Activated naive CD4-positive, alpha-beta T cell treated with anti-CD3 and anti-CD28 coated beads, Interleukin-2, amount 50 U/mL, for 72 hours (primary cell): ENCODE measurements around the gene SLIT3. TPM values are rescaled to one million over a fixed set of nuclear protein-coding genes. Genes with fewer than 3 reads are reported as not detected.
A peak's percentile ranks its signal among the peaks of the same experiment; 100 is the strongest.

ENCODE experiments used
- ATAC-seq, 2 donors: fragments of 150-1000 bp; cut with Tn5 transposase; 2 replicates each; pipeline ENCODE4 v1.10.0; 2021; ENCODE audit warnings: mild to moderate bottlenecking in 2 of 2, moderate library complexity in 2 of 2
- DNase-seq, 2 donors: peaks; one replicate each; pipeline ENCODE4 v3.0.0; 2021 to 2022; ENCODE audit warnings: low spot score in 2 of 2
- H3K27ac Mint-ChIP-seq, 2 donors: one replicate each; pipeline ENCODE4 v1.8.0; 2022; ENCODE audit warnings: mild to moderate bottlenecking in 2 of 2, mixed read lengths in 2 of 2
- H3K36me3 Mint-ChIP-seq, 2 donors: one replicate each; pipeline ENCODE4 v1.8.0; 2022; ENCODE audit warnings: mixed read lengths in 2 of 2
- H3K9me3 Mint-ChIP-seq, 2 donors: one replicate each; pipeline ENCODE4 v1.8.0; 2022; ENCODE audit warnings: mixed read lengths in 2 of 2
- total RNA-seq, 2 donors: library from RNA; stranded (reverse); gene quantifications; one replicate each; pipeline ENCODE4 v1.2.3, GENCODE V29; 2022

SLIT3 gene
- total RNA-seq, 2 donors from 2014 or later, result 1.9 to 2.0 TPM

DNA sequence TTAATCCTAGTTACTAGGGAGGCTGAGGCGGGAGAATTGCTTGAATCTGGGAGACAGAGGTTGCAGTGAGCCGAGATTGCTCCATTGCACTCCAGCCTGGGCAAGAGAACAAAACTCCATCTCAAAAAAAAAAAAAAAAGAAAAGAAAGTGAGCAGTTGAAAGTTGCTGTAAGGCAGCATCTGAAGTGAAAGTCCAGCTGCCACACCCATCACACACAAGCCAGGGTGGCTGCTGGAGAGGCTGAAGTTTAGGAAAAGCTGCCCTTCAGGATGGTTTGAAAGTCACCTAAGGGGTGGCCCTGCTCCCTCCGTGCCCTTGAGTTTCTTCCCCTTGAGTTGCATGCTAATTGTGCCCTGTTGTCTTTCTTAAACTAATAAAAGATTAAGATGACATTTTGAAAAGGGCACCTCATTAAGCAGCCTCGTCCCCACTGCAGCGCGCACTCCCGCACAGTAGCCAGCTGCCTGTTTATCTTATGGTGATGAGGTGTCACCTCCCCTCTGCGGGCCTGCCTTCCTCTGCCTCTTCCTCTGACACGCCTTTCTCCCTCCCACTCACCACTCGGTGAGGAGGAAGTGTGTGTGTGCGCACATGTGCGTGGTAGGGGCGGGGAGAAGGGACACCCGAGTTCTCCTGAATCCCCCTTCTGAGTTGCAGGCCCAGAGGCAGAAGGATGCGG, 617.6 kb downstream of the SLIT3 start:
- Mint-ChIP-seq H3K36me3 (no peaks in the 10 kb centered on the region), H3K9me3 (no peaks in the 10 kb centered on the region), H3K27ac (peak overlapping the region; percentile 81 to 90)
- DNase-seq, result peak; percentile 36 to 59
- peak; percentile 78 to 84 for ATAC-seq

DNA sequence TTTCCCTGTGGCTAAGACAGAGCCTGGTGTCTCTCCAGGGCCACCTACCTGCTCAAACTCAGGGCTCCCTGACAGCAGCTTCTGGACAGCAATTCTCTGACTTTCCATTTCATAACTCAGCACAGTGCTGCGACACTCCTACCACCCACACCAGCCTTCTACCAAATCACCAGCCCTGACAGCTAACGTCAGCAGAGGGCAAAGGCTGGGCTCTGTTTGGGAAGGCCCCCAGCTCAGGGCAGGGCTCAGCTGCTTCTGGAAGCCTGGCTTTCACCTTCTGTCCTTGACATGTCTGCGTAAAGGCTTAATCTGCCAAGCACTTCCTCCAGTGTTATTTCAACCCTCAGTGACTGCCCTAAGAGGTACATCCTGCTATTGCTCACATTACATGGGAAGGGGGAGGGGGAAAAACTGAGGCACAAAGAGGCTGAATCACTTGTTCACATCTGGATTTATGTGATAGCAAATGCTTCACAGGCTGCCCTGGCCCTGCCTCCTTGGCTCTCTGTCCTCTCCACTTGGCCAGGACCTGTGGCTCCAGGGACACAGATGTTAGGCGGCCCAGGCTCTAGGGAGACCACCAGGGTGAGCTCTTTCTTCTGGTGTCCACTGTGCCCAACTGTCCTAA, 619.3 kb downstream of the SLIT3 start:
- Mint-ChIP-seq H3K27ac (peak overlapping the region; percentile 62 to 81), H3K36me3 (no peaks in the 10 kb centered on the region), H3K9me3 (no peaks in the 10 kb centered on the region)
- DNase-seq (peak in 1 of 2 donors; percentile 8), ATAC-seq (peak; percentile 61 to 66)

DNA sequence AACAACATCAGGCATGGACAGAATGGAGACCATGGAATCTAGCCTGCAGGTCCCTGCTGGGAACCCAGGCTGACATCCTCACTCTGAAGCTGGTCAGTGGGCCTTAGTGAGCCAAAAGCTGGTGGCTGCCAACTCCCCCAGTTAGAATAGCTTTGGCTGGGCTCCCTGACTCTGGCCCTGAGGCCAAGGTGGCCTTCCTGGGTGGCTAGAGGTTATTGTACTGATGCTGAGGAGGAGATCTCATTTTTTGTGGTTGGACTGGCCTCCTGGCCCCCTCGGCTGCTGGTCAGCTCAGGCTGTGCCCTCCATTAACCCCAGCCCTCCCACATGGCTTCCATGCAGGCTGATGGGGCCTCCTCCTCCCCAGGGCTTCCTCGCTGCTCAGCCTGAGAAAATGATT, 620.5 kb downstream of the SLIT3 start:
- Mint-ChIP-seq H3K36me3 (no peaks in the 10 kb centered on the region), H3K27ac (peak overlapping the region; percentile 29 to 62), H3K9me3 (no peaks in the 10 kb centered on the region)
- no peak for DNase-seq
- ATAC-seq, result no peak

DNA sequence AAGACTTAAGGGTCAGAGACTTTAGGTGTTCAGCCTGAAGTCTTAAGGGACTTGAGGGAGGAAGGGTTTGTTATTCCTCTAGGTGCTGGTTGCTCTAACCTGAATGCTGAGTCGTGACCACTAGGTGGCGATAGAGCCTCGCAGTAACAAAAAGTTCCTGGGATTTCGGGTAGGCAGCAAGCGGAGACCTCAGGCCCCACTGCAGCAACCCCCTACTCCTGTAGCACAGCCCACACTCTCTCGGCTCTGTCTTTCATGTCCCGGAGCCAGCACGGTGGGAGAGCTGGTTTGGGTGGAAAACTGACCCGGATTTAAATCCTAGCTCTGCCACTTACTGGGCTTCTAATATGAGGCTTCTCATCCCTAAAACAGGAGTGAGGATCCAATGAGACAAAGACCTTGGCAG, 621.4 kb downstream of the SLIT3 start:
- no peaks in the 10 kb centered on the region for H3K9me3 Mint-ChIP-seq
- no peak overlapping the region for H3K27ac Mint-ChIP-seq
- ATAC-seq (peak in 1 of 2 donors; percentile 51), DNase-seq (peak; percentile 60 to 75)
- no peaks in the 10 kb centered on the region for H3K36me3 Mint-ChIP-seq

DNA sequence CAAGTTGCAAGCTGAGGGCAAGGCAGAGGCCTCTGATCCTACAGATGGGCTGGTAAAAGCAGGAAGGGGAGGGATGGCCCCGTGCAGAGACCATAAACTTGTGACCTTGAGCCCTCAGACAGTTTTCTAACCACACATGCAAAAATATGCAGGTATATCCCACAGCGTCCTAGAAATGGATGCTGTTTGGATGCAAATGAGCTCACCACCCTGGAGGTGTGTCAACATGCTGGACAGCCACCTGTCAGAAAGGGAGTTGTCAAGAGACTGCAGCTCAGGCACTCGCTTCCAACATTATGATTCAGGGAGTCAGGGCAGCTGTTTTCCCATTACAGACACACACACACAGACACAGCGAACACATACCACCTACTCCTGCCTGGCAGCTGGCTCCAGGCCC, 624.4 kb downstream of the SLIT3 start:
- ATAC-seq (no peak), DNase-seq (no peak)
- no peaks in the 10 kb centered on the region for H3K36me3 Mint-ChIP-seq
- H3K9me3 Mint-ChIP-seq, result no peaks in the 10 kb centered on the region
- no peak overlapping the region for H3K27ac Mint-ChIP-seq

DNA sequence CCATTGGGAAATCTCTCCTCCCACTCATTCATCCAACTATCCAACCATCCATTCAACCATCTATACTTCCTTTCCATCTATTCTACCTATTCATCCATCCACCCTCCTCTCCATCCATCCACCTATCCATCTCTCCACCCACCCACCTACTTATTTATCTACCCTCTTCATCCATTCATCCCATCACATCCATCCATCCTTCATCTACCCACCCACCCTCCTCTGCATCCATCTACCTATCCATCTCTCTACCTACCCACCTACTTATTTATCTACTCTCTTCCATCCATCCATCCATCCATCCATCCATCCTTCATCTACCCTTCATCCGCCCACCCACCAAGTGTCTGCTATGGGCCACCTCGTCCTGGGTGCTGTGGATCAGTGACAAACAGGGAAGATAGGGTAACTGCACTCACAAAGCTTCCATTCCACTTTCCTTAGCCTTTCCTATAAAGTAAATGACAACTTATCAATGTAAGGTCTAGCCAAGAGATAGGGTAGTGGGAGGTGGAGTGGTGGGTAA, 625.0 kb downstream of the SLIT3 start:
- Mint-ChIP-seq H3K9me3 (no peaks in the 10 kb centered on the region), H3K36me3 (no peaks in the 10 kb centered on the region), H3K27ac (no peak overlapping the region)
- DNase-seq (no peak), ATAC-seq (no peak)

DNA sequence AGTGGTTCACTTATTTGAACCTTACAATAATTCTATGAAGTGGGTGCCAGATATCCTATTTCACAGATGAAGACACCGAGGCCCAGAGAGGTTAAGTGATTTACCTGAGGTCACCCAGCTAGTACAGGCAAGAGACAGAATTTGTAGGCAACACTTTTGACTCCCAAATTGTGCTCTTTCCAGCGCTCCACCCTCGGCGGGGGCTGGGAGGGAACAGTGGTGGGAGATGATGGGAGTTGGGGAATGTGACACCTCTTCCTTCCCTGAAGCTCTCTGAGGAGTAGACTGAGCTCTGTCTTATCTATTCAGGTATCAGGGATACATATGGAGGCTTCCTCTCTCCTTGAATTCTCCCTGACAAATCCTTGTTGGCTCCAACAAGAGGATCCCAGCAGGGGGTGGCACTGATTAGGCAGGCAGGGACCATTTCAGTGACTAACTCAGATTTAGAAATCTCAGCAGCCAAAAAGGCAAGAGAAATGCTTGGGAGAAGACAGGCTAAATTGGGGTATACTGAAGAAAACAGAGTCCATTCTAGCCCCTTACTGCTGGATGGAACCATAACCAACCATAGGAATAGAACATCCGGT, 626.0 kb downstream of the SLIT3 start:
- H3K27ac Mint-ChIP-seq, result no peak overlapping the region
- no peaks in the 10 kb centered on the region for H3K36me3 Mint-ChIP-seq
- ATAC-seq, result no peak

DNA sequence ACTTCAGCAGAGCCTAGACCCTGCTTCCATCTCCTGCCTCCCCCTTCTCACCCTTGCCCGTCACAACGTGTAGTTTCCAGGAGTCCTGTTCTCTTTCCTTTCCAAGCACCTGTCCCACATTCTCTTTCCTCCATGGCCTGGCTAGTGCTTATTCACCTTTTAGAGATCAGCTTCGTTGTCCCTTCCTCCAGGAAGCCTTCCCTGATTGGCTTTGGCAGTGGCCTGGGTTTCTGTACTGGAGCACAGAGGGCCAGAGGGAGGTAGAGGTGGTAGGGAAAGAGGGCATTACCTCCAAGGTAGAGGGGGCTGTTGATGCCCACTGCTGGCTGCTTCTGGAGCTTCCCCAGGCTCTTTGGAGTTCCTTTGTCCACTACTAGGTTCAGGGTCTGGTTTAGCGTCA, 628.1 kb downstream of the SLIT3 start:
- Mint-ChIP-seq H3K36me3 (no peaks in the 10 kb centered on the region), H3K27ac (no peak overlapping the region), H3K9me3 (no peaks in the 10 kb centered on the region)
- ATAC-seq, result no peak
- no peak for DNase-seq

More for the DNA sequence above, 626.0 kb downstream of the SLIT3 start:
- no peaks in the 10 kb centered on the region for H3K9me3 Mint-ChIP-seq
- DNase-seq, result no peak

DNA sequence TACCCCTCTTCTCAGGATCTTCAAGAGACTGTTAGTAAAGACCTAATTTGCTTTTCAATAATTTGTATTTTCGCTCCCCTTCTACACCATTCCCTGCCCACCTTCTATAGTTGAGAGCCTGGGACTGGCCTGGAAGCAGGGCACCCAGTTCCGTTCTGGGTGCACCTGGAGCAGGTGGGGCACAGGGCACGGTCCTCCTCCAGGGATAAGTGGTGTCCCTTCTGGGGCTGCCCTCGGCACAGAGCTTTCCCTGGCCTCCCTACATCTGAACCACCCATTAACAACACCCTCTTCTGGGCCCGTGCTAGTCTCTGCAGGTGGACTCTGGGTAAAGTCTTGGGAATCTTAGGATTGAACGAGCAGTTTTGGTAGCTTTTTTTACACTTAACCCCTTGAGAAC, 628.9 kb downstream of the SLIT3 start:
- Mint-ChIP-seq H3K9me3 (no peaks in the 10 kb centered on the region), H3K27ac (no peak overlapping the region), H3K36me3 (no peaks in the 10 kb centered on the region)
- ATAC-seq, result no peak
- no peak for DNase-seq

DNA sequence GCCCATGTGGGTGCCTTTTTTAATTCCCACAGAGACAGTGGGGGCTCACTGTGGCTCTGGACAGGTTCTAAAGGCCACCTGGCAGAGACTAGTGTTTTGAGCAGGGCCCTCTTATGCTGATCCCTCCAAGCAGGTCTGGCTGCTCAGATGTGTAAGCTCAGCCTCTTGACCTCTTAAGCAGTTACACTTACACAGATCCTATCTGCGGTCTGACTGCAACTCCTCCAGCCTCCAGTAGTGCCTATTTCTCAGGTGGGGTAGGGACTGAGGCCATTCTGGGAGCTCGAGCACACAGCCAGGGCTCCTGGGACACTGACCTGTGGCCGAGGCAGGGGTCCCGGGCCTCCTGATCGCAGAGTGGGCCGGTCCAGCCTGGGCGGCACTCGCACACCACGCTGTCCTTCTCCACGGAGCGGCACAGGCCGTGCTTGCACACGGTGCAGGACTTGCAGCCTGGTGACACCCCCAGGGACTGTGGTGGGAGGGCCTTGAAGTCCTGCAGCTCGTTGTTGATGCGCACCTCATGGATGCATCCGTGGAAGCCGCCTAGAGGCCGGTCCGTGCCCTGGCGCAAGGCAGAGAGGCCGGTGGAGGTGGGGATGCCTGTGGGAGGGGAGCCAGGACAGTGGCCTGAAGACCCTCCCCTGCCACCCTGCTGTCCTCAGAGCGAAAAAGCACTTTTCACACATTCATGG, 629.9 kb downstream of the SLIT3 start:
- H3K36me3 Mint-ChIP-seq, result no peaks in the 10 kb centered on the region
- DNase-seq, result no peak

DNA sequence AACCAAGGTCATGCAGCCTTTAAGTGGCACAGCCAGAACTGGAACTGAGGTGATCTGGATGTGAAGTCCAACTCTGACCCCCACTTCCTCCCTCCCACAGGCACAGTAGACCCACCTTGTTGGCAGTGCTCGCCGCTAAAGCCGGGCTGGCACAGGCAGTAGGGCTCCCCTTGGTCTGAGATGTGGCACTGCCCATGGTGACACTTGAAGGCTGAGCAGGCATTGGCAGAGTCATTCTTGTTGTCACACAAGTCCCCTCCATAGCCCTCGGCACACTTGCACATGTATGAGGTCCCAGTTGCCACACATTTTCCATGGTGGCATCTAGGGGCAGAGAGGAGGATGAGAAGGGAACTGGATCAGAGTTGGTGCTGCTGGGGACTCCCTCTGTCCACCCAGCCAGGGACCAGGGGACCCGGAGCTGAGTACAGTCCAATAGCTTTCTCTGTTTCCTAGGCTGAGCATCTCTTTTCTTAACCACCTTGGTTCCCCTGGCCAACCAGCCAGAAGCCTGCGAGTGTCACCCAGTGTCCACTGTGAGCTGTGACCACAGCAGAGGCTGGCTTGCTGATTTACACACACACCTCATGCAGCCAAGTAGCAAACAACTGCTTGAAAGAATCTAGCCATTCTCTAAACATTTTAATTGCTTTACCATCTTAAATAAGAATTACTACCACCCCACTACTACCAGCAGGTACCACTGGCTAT, 631.1 kb downstream of the SLIT3 start:
- DNase-seq, result no peak
- Mint-ChIP-seq H3K27ac (no peak overlapping the region), H3K36me3 (no peaks in the 10 kb centered on the region), H3K9me3 (no peaks in the 10 kb centered on the region)
- no peak for ATAC-seq

More for the DNA sequence above, 629.9 kb downstream of the SLIT3 start:
- Mint-ChIP-seq H3K9me3 (no peaks in the 10 kb centered on the region), H3K27ac (no peak overlapping the region)
- ATAC-seq, result no peak

DNA sequence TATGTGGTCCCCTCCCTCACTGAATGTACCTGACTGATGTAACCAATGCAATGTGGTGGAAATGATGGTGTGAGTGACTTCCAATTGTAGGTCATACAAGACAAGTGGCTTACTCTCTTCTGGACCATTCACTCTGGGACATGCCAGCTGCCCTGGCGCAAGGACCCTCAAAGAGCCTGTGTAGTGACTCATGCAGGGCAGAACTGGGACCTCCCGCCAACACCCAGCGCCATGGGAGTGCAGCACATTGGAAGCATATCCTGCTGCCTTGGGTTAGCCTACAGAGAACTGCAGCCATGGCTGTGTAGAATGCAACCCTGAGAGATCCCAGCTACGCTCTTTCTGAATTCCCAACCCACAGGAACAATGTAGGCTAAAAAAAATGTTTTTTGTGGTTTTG, 631.8 kb downstream of the SLIT3 start:
- ATAC-seq (no peak), DNase-seq (no peak)

DNA sequence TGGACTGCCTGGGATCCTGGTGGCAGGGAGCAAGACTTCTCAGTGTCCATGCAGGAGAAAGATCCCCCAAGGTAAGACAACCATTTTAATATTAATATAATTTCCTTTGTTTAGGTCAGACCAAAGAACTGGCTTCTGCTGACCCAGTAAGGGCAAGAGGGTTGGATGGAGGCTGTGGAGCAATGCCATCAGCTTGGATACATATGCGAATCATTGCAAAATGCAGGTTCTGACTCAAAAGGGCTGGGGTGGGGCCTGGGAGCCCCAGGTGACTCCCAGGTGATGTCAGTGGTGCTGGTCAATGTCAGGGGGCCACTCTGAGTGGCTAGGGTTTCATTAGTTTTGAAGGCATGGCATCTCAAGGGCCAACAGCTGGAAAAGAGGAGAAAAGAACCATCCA, 632.9 kb downstream of the SLIT3 start:
- Mint-ChIP-seq H3K27ac (no peak overlapping the region), H3K36me3 (no peaks in the 10 kb centered on the region), H3K9me3 (no peaks in the 10 kb centered on the region)
- ATAC-seq (no peak), DNase-seq (no peak)

More for the DNA sequence above, 631.8 kb downstream of the SLIT3 start:
- Mint-ChIP-seq H3K9me3 (no peaks in the 10 kb centered on the region), H3K36me3 (no peaks in the 10 kb centered on the region), H3K27ac (no peak overlapping the region)

DNA sequence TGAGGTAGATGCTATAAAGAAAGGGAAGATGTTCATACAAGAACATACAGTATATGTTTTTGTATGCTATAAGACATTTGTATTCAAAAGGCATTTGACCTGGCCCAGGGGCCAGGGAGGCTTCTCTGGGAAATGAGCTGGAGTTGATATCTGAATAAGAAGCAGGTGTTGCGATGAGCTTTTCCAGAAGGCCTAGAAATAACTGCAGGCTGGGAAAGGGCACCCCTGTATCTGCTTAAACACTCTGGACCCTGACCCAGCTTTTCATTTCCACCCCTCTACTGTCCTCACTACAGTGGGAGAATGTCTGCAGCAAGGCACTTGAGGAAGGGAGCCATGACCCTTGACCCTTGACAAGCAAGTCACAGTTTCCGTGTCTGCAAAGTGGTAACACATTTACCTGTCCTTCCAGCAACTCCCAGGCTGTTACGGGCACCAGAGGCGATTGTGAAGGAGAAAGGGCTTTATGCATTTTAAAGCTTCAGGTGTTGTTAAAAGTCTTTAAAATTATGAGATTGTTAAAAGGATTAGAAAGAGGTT, 633.6 kb downstream of the SLIT3 start:
- Mint-ChIP-seq H3K9me3 (no peaks in the 10 kb centered on the region), H3K36me3 (no peaks in the 10 kb centered on the region), H3K27ac (no peak overlapping the region)
- no peak for ATAC-seq
- DNase-seq, result no peak

DNA sequence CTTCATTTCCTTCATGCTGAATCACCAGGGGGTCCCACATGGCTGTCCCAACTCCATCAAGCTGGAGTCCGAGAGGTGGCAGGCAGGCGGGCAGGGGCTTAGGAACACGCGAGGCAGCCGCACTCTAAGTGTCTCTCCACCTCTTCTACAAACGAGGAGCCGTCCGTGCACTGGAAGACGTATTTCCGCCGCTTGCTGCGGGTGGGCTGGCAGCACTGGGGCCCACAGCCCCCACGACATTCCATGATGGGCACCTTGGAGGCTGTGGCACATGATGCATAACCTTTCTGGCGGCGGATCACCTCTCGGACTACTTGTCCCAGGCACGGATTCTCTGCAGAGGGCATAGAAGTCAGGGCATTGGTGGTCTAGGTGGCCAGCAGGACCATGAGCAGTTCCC, 634.6 kb downstream of the SLIT3 start:
- DNase-seq (no peak), ATAC-seq (no peak)
- H3K9me3 Mint-ChIP-seq, result no peaks in the 10 kb centered on the region
- H3K27ac Mint-ChIP-seq, result no peak overlapping the region
- H3K36me3 Mint-ChIP-seq, result no peaks in the 10 kb centered on the region

DNA sequence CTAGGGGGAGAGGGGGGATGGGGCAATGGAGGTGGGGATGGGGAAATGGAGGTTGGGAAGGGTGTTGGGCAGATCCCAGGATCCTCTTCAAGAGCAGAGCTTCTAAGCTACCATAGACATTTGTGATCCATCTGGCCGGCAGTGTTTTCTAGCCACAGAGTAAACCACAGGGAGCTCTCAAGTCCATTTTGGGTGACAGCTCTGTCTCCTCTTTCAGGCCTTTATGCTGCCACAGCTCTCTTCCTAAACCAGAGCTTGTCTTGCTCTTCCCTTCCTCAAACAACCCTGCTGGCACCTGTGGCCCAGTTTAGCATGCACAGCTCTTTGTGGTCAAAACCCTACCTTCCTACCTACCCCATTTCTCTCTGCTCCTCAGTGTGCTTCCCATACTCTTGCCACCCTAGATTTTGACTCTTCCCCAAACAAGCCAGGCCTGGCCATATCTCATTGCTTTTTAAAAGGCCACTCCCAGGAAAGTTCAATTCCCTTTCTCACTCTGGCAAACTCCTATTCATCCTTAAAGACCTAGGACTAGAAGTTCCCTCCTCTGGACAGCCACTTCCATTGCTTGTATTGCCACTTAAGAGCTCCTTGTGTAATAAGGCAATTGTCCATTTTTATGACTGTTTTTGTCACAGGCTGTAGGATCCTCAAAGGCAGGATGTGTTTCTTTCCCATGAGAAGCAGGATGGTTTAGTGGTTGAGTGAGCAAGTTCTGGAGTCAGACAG, 637.5 kb downstream of the SLIT3 start:
- Mint-ChIP-seq H3K9me3 (no peaks in the 10 kb centered on the region), H3K27ac (no peak overlapping the region), H3K36me3 (no peaks in the 10 kb centered on the region)
- no peak for ATAC-seq
- DNase-seq, result no peak
